Epithelial cell of esophagus (primary cell): ENCODE results near the gene SYT2.
A peak's percentile ranks its signal among the peaks of the same experiment; 100 is the strongest.

Source experiments
- DNase-seq: peaks from one replicate; pipeline ENCODE4 v3.0.0; 2010; ENCODE audit warnings: low read depth
- H3K4me3 ChIP-seq: 2 replicates; pipeline ENCODE4 v1.5.1; 2011; ENCODE audit warnings: mild to moderate bottlenecking, low read length, control low read depth
- CTCF ChIP-seq: IDR thresholded peaks from 2 replicates; pipeline ENCODE4 v1.5.1; 2011; ENCODE audit warnings: low read depth, mild to moderate bottlenecking, low read length, control low read depth, inconsistent platforms; ENCODE audit not compliant: insufficient read depth; ENCODE audit errors: missing control alignments

The SYT2 gene

GRCh38 chr1:202680586-202681352, 29.5 kb downstream of the SYT2 start:
- no peak for TF ChIP-seq CTCF
- peak; percentile 8 for DNase-seq
- no peak overlapping the region for H3K4me3 ChIP-seq

DNA sequence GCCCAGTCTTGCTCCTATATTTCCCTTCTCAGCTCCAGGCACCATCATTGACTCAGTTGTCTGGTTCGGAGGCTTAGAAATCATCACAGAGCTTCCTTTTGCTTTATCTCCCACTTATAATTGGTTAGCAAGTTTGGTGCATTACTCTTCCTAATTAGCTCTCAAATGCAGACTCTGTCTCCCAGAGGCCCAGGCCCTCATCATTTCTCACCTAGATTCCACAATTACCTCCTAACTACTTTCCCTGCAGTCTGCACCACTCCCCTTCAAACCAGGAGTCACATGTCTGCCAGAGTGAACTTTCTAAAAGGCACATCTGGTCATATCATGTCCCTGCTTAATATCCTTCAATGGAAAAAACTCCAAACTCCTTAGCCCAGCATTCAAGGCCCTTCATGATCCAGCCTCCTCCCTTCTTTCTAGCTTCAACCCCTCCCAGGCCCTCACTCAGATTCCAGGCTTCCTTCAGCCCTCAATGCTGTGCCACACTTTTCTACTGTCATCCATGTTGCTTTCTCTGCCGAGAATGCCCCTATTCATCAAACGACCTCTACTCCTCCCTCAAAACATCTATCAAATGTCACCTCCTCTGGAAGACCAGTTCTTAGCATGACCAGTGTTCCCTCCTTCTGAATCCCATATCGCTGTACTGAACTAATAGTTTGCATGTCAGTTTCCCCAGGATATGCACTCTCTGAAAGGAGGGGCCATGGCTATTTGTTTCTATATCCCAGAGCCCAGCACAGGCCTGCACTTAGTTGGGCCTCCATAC, 30.7 kb downstream of the SYT2 start:
- TF ChIP-seq CTCF = no peak
- H3K4me3 ChIP-seq = no peak overlapping the region
- DNase-seq = no peak

GRCh38 chr1:202677433-202677832, 32.8 kb downstream of the SYT2 start:
- no peak for TF ChIP-seq CTCF
- H3K4me3 ChIP-seq = no peak overlapping the region
- no peak for DNase-seq

DNA sequence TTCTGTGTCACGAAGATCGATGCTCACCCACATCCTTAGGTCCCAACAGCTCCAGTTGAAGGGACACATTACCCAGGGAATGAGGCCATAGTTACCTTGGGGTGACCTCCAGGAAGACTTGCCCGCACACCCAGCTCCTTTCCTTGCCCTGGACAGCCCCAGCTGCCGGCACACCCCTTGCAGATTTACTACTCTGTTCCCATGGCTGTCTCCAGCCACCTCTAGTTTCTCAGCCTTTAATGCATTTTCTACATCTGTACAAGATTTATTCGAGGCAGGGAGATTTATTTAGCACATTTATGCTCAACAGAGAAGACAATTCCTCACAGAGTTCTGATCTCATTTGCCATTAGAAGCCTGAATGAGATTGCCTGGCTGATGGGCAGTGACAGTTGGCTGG, 36.7 kb downstream of the SYT2 start:
- DNase-seq = no peak
- no peak for TF ChIP-seq CTCF
- no peak overlapping the region for H3K4me3 ChIP-seq

- TF ChIP-seq CTCF = no peak
- peak; percentile 7 for DNase-seq
- H3K4me3 ChIP-seq = no peak overlapping the region
These were observed 38.9 kb downstream of the SYT2 start for GRCh38 chr1:202671399-202671798.

DNA sequence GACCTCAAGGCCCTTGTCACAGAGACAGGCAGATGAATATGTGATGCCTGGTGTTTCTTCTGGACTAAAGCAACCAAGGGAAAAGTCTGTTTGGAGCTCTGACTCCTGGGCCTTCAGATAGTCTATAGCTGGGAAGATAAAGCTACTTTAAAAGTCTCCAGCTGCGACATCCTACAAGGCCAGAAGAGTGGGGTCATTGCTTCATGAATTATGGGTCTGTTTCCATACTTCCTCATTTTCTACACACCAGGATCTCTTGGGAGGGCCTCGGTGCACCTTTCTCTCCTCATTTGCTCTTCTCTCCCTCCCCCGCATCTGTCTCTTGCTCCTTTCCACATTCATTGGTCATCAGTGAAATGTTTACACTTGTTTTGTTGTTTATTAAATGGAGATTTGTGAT, 44.8 kb downstream of the SYT2 start:
- DNase-seq = no peak
- TF ChIP-seq CTCF = no peak

DNA sequence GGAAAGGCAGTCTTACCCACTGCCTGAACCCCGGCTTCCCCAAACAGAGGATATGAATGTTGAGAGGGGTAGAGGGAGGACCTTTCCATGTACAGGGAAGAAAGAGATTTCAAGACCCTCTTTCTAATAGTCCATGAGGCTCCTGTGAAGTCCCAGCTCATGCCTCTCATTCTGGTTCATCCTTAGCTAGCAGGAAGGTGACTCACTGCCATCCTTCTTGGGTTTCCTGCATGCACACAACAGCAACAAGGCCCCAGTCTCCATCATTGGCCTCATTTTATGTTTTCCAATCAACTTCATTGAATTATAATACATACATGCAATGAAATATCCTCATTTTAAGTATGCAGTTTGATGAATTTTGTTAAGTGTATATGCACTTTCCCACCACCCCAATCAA, 46.2 kb downstream of the SYT2 start:
- H3K4me3 ChIP-seq = no peak overlapping the region
- DNase-seq = peak; percentile 40
- no peak for TF ChIP-seq CTCF

More for the DNA sequence above, 44.8 kb downstream of the SYT2 start:
- no peak overlapping the region for H3K4me3 ChIP-seq
